GM19240 (cell line): ENCODE results near the gene RDH13.
"Not testable (repeated sequence)": the region's sequence is repeated elsewhere in the genome, so short reads cannot be mapped to it uniquely, and the experiment has no call there.

Experiments
- DNase-seq: peaks from one replicate; pipeline ENCODE4 v3.0.0; 2011; ENCODE audit warnings: low spot score; ENCODE audit not compliant: insufficient read length

Gene RDH13

DNA sequence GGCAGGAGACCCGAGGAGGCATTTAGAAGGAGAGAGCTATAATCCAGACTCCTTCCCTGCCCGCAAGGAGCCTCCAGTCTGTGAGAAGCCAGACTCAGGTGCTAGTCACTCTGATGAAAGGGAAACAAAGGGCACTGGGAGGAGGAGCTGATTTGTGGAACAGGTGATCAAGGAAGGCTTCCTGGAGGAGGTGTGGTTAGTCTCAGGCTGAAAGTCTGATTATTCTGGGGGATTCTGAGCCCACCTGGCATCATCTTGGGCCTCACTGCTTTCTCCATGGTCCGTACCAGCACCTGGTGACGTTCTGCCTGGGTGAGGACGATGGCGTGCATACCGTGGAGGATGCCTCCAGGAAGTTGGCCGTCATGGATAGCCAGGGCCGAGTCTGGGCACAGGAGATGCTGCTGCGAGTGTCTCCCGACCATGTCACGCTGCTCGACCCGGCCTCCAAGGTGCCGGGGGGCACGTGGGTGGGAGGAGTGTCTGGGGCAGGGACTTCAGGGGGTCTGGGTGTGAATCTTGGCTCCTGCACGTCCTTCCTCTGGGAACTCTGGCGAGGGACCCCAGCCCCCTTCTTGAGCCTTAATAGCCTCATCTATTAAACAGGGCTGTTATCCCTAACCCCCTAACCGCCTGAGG lies 16.6 kb upstream of the RDH13 start:
- DNase-seq: no peak

DNA sequence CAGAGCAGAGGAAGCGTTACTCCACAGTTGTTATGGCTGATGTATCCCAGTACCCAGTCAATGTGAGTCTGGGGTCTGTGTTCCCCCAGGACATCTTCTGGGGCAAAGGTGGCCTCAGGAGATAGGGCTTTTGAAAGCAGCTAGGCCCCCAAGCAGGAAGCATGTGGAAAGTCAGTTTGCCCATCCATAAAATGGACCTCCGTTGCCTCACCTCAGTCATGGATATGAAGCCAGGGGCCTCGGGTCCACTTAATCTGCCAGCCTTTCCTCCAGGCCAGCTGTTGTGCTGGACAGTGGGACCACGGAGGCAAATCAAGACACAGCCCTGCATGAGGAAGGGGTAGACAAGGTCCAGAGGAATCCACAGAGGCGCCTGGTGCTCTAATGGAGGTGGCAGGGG lies 16.0 kb upstream of the RDH13 start:
- DNase-seq: no peak

DNA sequence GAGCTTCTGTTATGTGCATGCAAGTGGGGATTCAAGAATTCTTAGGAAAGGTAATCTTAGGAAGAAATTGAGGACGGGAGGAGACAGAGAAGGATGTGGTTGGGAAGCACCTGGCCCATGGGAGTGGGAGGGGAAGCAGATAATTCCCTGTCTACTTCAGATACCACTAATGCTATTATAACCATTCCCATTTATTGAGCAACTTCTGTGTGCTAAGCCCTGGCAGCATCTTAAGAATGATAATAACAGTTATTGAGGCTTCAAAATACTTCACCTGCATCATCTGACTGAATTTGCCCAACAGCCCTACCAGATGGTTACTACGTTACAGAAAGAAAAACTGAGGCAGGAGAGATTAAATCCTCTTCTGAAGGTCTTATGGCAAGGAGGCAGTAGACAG lies 14.2 kb upstream of the RDH13 start:
- no peak for DNase-seq

DNA sequence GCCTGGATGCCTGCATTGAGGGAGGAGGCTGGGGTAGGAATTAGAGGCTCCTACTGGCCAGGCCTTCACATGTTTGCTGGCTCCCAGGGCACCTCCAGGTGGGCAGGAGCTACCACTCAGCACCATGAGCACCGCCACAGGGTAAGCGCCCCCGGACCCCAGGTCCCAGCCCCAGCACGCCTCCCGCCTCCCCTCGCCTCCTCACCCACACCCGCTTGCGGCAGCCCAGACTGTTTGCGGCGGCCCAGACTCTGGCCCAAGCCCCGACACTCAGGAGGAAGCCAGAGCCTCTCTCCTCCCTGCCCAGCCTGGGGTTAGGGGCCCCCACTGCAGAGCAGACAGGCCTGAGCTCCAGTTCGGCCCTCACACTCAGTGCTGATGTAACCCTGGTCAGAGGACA lies 13.4 kb upstream of the RDH13 start:
- no peak for DNase-seq

DNA sequence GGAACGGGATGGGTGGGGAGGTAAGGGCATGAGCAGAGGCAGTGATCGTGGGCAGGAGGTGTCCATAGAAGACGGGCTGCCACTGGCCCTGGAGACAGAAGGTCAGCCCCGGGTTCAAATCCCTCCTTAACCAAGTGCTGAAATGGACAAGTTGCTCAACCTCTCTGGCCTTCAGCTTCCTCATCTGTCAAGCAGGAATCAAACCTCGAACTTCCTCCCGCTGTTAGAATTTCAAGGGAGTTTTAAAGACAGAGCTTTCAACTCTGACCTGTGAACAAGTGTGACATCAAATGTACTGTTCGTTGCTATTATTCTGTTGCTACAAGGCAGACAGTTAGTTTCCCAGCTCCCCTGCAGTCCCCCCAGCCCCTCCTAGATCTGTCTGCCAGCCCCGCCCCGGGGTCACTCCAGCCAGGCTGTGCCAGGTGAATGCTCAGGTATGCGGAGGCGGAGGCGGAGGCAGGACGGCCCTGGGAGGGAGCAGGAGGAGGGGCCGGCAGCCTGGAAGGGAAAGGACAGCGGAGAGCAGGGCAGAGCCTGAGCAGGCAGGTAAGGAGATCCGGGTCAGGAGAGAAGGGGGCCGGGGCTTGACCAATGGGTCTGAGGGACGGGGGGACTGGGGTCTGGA lies 12.5 kb upstream of the RDH13 start, which contains the start of gene EPS8L1:
TSS of gene EPS8L1 (plus strand) at position 499 of the 628 bp plus-strand sequence. CDS start 576 bp downstream, outside the sequence.
- DNase-seq: no peak

DNA sequence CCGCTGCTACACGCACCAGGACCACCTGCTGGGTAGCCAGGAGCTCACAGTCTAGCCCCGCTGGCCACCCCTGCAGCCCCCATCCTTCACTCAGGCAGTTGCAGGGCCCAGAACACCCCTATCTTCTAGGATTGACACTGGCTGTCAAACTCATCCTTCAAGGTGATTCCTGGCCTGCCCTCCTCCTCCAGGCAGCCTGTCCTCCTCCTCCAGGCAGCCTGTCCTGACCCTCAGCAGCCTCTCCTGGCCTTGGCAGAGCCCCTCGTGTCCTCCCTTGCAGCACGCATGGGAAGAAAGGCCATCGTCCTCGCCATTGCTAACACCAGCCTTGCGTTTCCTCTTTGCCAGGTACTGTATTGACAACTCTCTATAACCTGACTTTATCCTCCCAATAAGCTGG lies 9.0 kb upstream of the RDH13 start:
- DNase-seq: no peak

DNA sequence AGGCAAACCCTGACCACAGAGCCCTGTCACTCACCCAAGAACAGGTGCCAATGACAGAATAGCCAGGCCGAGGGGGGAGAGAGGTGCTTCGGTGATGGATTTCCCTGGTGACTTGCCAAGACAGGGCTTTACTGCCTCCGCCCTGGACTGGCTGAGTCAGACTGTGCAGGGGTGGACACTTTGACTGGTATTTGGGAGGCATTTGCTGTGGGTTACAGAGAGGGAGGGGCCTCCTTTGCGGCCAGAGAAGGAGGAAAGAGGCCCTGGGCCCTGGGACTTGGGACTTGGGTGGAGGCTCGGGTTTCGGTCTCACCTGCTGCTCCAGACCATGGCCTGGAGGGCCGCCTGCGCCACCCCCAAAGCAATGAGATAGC lies 8.2 kb upstream of the RDH13 start:
- no peak for DNase-seq

DNA sequence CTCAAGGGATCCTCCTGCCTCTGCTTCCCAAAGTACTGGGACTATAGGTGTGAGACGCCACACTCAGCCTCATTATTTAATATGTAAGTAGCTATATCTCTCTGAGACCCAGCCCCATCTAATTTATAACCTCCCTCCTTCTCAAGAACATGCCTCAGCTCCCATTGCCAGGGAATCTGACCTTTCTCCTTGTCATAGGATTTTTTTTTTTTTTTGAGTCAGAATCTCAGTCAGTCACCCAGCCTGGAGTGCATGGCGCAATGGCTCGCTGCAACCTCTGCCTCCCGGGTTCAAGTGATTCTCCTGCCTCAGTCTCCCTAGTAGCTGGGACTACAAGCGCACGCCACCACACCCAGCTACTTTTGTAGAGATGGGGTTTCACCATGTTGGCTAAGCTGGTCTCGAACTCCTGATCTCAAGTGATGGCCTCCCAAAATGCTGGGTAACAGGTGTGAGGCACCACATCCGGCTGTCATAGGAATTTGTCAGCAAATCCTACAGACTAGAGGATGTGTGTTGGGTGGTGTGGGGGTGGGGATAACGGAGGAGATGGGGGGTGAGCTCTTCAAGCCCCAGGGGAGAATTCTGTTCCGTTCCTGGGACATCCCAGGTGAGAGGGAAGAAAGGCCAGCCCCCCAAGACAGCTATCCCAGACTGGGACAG lies 7.6 kb upstream of the RDH13 start:
- DNase-seq: no peak

DNA sequence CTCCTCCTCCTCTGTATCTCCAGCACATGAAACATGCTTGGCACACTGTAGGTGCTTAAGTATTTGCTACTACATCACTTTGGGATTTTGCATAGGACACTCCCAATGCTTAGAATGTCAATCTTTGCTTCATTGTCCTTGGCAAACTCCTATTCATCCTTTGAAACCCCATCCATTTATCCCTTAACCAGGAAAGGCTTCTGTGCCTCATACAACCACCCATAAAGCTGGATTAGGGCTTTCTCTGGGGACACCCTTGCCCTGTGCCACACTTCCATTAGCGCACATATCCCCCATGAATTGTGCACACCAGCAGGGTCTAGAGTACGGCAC lies 6.9 kb upstream of the RDH13 start:
- DNase-seq: no peak

DNA sequence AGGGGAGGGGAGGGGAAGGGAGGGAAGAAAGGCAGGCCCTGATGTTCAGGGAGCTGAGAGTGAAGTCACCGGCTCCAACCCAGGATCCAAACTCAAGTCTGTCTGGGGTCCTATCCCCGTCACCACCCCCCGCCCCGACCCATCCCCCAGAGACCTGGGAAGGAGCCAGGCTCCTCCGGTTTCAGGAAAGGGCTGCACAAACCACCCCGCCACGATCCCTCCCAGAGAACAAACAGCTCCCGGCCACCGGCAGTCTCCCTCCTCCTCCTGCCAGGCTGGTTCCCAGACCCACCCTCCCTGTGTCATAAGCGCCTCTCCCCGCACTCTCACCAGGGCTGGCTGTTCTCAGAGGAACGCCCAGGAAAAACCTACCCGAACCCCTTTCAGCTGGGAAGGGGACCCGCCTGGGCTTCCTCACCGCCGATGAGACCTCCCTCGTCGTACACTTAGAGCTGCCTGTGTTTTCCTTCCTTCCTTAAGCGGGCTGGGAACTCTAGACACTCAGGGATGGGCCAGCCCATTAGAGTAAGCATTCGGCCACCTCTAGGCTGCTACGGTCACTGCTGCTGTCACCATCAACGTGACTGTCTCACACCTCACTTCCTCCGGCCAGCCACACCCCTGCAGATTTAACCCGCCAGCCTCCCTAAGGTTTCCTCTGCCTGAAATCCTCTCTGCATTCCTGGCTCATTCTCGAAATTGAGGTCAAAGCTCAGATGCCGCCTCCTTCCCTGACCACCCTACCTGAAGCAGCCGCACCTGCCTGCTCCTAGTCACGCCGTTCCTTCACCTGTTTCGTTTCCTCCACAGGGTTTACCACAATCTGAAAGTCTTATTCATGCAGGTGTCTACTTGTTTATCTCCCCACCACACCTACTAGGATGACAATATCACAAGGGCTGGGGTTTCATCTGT lies 6.3 kb upstream of the RDH13 start:
- DNase-seq: no peak

DNA sequence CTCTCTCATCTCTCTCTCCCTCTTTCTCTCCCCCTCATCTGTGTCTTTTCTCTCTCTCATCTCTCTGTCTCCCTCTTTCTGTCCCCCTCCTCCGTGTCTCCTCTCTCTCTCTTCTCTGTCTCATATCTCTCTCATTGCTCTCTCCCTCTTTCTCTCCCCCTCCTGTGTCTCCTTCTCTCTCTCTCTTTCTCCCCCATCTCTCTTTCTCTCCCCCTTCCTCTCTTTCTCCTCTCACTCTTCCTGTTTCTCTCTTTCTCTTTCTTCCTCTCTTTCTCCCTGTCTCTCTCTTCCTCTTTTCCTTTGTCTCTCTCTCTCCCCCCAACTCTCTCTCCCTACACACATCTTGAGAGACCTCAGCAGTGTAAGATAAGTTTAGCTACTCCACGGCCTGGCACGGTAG lies 4.9 kb upstream of the RDH13 start:
- no peak for DNase-seq

DNA sequence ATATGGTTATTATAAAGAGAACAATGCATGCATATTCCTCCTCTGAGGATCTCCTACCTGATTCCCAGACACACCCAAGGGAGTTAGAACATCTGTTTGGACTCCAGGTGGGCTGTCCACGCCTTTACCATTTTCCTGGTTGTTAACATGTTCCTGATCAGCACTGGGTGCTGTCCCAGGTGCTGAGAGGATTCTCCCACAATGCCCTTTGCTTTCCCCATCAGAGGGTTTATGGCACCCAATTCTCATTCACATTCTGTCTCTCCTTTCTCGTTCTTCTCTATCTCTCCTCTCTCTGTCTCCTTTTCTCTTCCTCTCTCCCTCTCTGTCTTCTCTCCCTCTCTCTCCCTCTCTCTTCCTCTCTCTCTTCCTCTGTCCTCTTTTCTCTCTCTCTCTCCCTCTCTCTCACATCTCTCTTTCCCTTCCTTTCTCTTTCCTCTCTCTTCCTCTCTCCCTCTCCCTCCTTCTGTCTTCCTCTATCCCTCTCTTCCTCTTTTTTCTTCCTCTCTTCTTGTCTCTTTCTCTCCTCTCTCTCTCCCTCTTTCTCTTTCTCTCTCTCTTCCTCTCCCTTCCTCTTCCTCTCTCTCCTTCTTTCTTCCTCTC lies 3.3 kb upstream of the RDH13 start:
- DNase-seq: no peak

DNA sequence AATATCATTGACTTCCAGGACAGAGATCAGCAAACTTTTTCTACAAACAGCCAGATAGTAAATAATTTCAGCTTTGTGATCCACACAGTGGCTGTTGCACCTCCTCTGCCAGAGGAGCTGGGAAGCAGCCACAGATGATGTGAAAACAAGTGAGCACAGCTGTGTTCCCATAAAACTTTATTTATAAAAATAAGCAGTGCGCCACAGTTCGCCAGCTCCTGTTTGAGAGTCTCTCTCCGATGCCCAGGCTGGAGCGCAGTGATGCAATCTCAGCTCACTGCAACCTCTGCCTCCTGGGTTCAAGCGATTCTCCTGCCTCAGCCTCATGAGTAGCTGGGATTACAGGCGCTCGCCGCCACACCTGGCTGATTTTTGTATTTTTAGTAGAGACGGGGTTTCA lies 2.6 kb upstream of the RDH13 start:
- DNase-seq: not testable (repeated sequence)

DNA sequence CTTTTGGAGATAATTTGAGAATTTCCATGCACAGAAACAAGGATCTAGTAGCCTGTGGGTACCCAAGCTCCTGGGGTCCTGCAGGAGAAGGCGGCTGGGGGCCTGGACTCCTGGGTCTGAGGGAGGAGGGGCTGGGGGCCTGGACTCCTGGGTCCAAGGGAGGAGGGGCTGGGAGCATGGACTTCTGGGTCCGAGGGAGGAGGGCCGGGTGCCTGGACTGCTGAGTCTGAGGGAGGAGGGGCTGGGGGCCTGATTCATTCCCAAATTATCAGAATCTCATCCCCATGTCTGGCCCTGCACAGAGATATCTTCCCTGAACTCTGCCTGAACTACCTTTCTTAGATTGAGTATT lies 520 bp upstream of the RDH13 start:
- no peak for DNase-seq

DNA sequence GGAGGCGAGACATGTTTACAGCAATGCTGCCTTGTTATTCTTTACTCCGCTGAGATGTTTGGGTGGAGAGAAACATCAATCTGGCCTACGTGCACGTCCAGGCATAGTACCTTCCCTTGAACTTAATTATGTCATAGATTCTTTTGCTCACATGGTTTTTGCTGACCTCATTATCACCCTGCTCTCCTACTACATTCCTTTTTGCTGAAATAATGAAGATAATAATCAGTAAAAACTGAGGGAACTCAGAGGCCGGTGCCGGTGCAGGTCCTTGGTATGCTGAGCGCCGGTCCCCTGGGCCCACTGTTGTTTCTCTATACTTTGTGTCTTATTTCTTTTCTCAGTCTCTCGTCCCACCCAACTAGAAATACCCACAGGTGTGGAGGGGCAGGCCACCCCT lies 2.7 kb downstream of the RDH13 start:
- DNase-seq: not testable (repeated sequence)

DNA sequence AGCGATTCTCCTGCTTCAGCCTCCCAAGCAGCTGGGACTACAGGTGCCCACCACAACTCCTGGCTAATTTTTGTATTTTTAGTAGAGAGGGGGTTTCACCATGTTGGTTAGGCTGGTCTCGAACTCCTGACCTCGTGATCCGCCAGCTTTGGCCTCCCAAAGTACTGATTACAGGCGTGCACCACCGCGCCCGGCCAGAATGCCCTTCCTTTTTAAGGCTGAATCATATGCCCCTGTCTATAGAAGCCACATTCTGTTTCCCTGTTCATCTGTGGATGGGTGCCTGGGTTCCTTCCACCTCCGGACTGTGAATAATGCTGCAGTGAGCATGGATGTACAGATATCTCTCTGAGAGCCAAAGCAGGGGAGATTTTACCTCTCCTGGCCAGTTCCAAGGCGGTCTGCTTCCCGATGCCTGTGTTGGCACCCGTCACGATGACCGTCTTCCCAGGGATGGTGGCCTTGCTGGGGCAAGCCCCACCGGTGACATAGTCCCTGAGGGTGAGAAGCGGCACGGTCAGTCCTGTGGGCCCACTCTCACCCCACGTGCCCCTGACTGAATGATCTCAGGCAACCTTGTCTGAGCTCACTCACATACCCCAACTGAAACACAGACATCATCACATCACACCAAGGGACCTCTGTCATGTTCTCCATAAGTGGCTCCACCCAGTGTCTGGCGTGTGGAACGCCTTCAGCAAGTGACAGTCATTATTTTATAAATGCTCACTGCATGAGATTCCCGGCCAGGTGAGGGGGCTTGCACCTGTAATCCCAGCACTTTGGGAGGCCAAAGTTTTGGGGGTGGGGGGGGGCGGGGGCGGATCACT lies 4.0 kb downstream of the RDH13 start:
- no peak for DNase-seq

DNA sequence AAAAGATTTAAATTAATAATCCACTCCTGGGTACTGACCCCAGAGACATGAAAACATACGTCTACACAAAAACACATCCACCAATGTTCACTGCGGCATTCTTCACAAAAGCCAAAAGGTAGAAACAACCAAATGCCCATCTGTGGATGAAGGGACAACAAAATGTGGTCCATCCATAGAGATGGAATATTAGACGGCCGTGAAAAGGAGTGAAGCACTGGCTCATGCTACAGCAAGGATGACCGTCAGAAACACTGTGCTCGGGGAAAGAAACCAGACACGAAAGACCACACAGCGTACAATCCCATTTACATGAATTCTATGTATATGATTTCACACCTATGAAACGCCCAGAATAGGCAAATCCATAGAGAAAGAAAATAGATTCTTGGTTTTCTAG lies 6.1 kb downstream of the RDH13 start:
- no peak for DNase-seq

DNA sequence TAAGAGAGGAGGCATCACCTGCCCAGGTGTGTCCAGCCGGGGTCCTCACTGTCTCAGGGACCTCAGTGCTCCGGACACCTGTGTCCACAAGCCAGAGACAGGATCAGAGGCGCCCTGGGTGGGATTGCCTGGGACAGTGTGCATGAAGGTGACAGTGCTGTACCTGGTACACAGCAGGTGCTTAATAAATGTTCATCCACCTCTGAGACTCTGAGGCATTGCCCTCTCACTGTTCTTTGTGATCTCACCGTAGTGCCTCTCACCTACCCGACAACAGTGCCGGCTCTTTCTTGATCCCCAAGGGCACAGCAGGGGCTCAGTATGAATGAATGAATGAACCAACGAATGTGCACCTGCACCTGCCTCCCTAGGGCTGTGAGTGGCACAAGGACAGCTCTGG lies 9.2 kb downstream of the RDH13 start:
- DNase-seq: no peak

DNA sequence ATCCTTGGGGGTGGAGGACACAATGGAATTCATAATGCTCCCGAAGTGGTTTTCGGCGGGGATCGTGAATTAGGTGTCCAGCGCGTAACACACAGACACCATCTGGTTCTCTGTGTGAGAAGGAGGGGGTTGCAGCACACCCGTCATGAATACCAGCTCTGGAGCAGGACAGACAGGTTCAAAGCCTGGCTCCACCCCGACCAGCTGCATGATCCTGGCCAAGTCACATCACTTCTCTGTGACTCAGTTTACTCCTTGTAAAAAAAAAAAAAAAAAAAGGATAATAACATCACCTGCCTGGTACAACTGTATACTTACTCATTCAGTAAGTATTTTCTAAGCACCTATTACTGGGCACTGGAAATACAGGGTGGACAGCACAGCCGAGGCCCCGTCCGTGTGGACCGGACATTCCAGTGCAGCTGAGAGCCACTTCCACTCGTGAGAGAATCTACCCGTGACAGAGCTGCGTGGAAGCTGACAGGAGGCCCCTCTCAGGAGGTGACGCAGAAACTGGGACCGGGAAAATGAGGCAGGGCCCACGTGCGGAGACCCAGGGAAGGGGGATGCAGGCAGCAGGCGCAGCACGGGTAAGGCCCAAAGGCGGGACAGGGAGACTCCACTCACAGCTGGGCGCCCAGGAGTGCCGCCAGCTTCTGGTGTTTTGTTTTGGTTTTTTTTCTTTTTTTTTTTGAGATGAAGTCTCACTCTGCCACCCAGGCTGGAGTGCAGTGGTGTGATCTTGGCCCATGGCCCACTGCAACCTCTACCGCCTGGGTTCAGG lies 12.0 kb downstream of the RDH13 start:
- no peak for DNase-seq

DNA sequence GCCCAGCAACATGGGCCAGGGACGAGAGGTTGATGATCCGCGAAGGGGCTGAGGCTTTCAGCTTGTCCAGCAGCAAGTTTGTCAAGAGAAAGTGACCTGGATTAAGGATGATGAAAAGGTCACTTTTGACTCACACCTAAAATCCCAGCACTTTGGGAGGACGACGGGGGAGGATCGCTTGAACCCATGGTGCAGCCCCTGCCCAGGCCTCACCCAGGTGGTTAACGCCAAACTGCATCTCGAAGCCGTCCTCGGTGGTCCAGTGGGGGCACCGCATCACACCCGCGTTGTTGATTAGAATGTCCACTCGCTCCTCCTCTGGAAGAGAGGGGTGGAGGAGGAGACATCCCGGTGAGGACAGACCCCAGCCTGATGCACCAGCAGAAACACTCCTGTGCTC lies 14.5 kb downstream of the RDH13 start:
- no peak for DNase-seq
